Central memory CD4-positive, alpha-beta T cell (primary cell): ENCODE results near the gene HECW1.
A peak's percentile ranks its signal among the peaks of the same experiment; 100 is the strongest.
"Not testable (repeated sequence)": the region's sequence is repeated elsewhere in the genome, so short reads cannot be mapped to it uniquely, and the experiment has no call there.

Source experiments
- DNase-seq: peaks from one replicate; pipeline ENCODE4 v3.0.0; 2022

Gene HECW1

GRCh38 chr7:43211286-43211685 is 98.8 kb downstream of the HECW1 start:
- no peak for DNase-seq

GRCh38 chr7:43211693-43212092 is 99.2 kb downstream of the HECW1 start:
- no peak for DNase-seq

GRCh38 chr7:43212921-43213320 is 100.5 kb downstream of the HECW1 start:
- DNase-seq = no peak

GRCh38 chr7:43215061-43215460 is 102.6 kb downstream of the HECW1 start:
- no peak for DNase-seq

GRCh38 chr7:43217055-43217454 is 104.6 kb downstream of the HECW1 start:
- DNase-seq = no peak

- DNase-seq = not testable (repeated sequence)
Observed at GRCh38 chr7:43218901-43219300, 106.5 kb downstream of the HECW1 start.

GRCh38 chr7:43220250-43220649 is 107.8 kb downstream of the HECW1 start:
- no peak for DNase-seq

GRCh38 chr7:43220742-43221141 is 108.3 kb downstream of the HECW1 start:
- no peak for DNase-seq

GRCh38 chr7:43229801-43230200 is 117.4 kb downstream of the HECW1 start:
- DNase-seq = no peak

GRCh38 chr7:43232366-43232765 is 119.9 kb downstream of the HECW1 start:
- DNase-seq = no peak

GRCh38 chr7:43234073-43234472 is 121.6 kb downstream of the HECW1 start:
- no peak for DNase-seq

- no peak for DNase-seq
Observed at GRCh38 chr7:43234968-43235367, 122.5 kb downstream of the HECW1 start.

GRCh38 chr7:43240565-43240964 is 128.1 kb downstream of the HECW1 start:
- no peak for DNase-seq

GRCh38 chr7:43242628-43243255 is 130.3 kb downstream of the HECW1 start:
- no peak for DNase-seq

- DNase-seq = no peak
Observed at GRCh38 chr7:43244232-43244631, 131.8 kb downstream of the HECW1 start.

- no peak for DNase-seq
Observed at GRCh38 chr7:43244784-43245183, 132.3 kb downstream of the HECW1 start.

GRCh38 chr7:43247757-43248156 is 135.3 kb downstream of the HECW1 start:
- DNase-seq = no peak

- DNase-seq = no peak
Observed at GRCh38 chr7:43248553-43248952, 136.1 kb downstream of the HECW1 start.

- no peak for DNase-seq
Observed at GRCh38 chr7:43248961-43249822, 136.7 kb downstream of the HECW1 start.

- DNase-seq = no peak
Observed at GRCh38 chr7:43249823-43250145, 137.3 kb downstream of the HECW1 start.

- DNase-seq = peak; percentile 33
Observed at GRCh38 chr7:43260980-43261878, 148.8 kb downstream of the HECW1 start.

- DNase-seq = no peak
Observed at GRCh38 chr7:43265139-43265538, 152.7 kb downstream of the HECW1 start.

- no peak for DNase-seq
Observed at GRCh38 chr7:43273939-43274719, 161.7 kb downstream of the HECW1 start.
